Epithelial cell of proximal tubule (primary cell): ENCODE measurements around the gene CYTH1. TPM values are rescaled to one million over a fixed set of nuclear protein-coding genes. Genes with fewer than 3 reads are reported as not detected.

ENCODE experiments used
- DNase-seq: peaks from one replicate; pipeline ENCODE4 v3.0.0-alpha.2; 2011; ENCODE audit warnings: low read depth
- H3K4me3 ChIP-seq: 2 replicates; pipeline ENCODE4 v1.5.1; 2011; ENCODE audit warnings: low read depth, mild to moderate bottlenecking, low read length
- total RNA-seq: library from RNA; depleted of rRNA; stranded (reverse); fragments of >200 nt; gene quantifications from 2 replicates; pipeline ENCODE4 v1.2.3, GENCODE V29; 2015
- TF ChIP-seq, protein P1 (sequence below): conservative IDR thresholded peaks from 2 replicates; pipeline ENCODE4 v1.5.1; 2012; ENCODE audit warnings: low read depth, mild to moderate bottlenecking, low read length

The CYTH1 gene
- total RNA-seq, 1 donor from 2014 or later: 16.8 TPM

- no peak overlapping the region for H3K4me3 ChIP-seq
- TF ChIP-seq, protein P1, sequence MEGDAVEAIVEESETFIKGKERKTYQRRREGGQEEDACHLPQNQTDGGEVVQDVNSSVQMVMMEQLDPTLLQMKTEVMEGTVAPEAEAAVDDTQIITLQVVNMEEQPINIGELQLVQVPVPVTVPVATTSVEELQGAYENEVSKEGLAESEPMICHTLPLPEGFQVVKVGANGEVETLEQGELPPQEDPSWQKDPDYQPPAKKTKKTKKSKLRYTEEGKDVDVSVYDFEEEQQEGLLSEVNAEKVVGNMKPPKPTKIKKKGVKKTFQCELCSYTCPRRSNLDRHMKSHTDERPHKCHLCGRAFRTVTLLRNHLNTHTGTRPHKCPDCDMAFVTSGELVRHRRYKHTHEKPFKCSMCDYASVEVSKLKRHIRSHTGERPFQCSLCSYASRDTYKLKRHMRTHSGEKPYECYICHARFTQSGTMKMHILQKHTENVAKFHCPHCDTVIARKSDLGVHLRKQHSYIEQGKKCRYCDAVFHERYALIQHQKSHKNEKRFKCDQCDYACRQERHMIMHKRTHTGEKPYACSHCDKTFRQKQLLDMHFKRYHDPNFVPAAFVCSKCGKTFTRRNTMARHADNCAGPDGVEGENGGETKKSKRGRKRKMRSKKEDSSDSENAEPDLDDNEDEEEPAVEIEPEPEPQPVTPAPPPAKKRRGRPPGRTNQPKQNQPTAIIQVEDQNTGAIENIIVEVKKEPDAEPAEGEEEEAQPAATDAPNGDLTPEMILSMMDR: no peak
- DNase-seq: no peak
These were observed 13.0 kb upstream of the CYTH1 start for GRCh38 chr17:78794864-78795640.

GRCh38 chr17:78794399-78794798, 12.3 kb upstream of the CYTH1 start:
- no peak overlapping the region for H3K4me3 ChIP-seq
- no peak for DNase-seq
- TF ChIP-seq, protein P1: no peak

- DNase-seq: no peak
- TF ChIP-seq, protein P1: no peak
These were observed 11.9 kb upstream of the CYTH1 start for GRCh38 chr17:78793968-78794367.

DNA sequence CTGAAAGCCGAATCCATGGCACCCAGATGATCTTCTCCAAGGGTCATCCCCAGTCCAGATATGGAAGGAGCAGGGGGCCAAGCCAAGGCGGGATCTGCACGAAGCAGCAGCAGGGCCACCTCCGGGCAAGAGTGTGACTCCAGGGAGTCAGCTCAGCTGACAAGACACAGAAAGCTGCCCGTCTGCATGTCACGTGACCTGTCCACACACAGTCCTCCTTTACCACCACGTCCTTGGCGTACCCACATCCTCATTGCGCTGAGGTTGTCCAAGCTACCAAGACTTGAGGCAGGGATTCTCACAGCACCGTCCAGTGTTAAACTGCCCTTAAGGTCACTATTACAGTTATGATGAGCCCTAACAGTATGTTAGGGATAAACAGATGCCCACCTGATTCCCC, 11.3 kb upstream of the CYTH1 start:
- TF ChIP-seq, protein P1: no peak
- no peak overlapping the region for H3K4me3 ChIP-seq
- DNase-seq: no peak

More at GRCh38 chr17:78793968-78794367, 11.9 kb upstream of the CYTH1 start:
- H3K4me3 ChIP-seq: no peak overlapping the region

DNA sequence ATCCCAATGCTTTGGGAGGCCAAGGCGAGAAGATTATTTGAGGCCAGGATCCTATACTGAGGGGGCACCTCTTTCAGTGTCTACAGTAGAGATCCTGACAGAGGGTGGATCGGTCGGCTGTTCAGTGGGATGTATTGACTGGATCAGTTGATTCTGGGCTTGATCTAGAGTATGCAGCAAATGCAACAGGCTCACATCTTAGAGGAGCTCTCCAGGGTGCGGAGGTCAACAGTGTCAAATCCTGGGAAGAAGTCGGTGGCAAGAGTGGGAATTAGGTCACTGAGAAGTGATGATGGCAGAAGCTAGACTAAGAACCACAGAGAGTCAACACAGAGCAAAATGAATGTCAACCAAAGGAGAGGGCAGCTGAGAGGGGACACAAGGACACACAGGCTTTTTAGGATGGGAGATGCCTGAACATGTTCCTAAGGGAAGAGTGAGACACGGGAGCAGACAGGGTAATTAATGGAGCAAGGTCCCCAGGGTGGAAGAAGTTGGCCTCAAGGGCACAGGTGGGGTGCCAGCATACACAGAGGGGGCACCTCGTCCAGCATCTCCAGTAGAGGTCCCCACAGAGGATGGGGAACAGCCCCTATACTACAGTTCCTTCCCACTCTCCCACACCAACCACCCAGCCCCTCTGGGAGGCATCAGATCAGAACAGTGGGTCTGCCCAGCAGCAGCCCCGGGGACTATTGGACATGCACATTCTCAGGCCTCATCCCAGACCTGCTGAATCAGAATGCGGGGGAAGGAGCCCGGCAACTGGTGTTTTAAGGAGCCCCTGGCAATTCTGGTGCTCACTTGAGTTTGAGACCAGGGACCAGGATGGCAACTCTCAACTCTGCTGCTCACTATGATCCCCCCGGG, 10.0 kb upstream of the CYTH1 start:
- no peak for DNase-seq
- no peak overlapping the region for H3K4me3 ChIP-seq
- TF ChIP-seq, protein P1: no peak

- no peak overlapping the region for H3K4me3 ChIP-seq
- TF ChIP-seq, protein P1: no peak
- DNase-seq: no peak
These were observed 8.5 kb upstream of the CYTH1 start for GRCh38 chr17:78790552-78790951.
